GM23338 (cell line): ENCODE measurements around the gene ZPBP2.

Experiments
- CREB1 ChIP-seq: fragments of 250-450 bp; sonication (Bioruptor Pico); IDR thresholded peaks from 2 replicates; pipeline ENCODE4 v1.5.0; 2020; ENCODE audit warnings: low read depth, mild to moderate bottlenecking, moderate library complexity
- EZH2 ChIP-seq: fragments of 200-600 bp; sonication (generic); IDR thresholded peaks from one replicate; pipeline ENCODE4 v1.8.0; 2017; ENCODE audit warnings: antibody characterized with exemption, mild to moderate bottlenecking, low read depth; ENCODE audit not compliant: unreplicated experiment
- EZH2phosphoT487 ChIP-seq: fragments of 200-600 bp; sonication (generic); IDR thresholded peaks from one replicate; pipeline ENCODE4 v1.8.1; 2018; ENCODE audit warnings: antibody characterized with exemption; ENCODE audit not compliant: unreplicated experiment
- JUNB ChIP-seq: IDR thresholded peaks from one replicate; pipeline ENCODE4 v1.6.1; 2016; ENCODE audit warnings: antibody characterized with exemption; ENCODE audit not compliant: unreplicated experiment
- NANOG ChIP-seq: IDR thresholded peaks from 2 replicates; pipeline ENCODE4 v1.6.1; 2016; ENCODE audit warnings: antibody characterized with exemption, borderline replicate concordance
- POLR2AphosphoS5 ChIP-seq: IDR thresholded peaks from 2 replicates; pipeline ENCODE4 v1.6.1; 2016; ENCODE audit warnings: antibody characterized with exemption, low read depth
- STAT1 ChIP-seq: IDR thresholded peaks from one replicate; pipeline ENCODE4 v1.6.1; 2016; ENCODE audit warnings: antibody characterized with exemption; ENCODE audit not compliant: unreplicated experiment
- ZNF331 ChIP-seq: fragments of 250-450 bp; sonication (Bioruptor Pico); IDR thresholded peaks from 2 replicates; pipeline ENCODE4 v1.5.0; 2020; ENCODE audit warnings: low read depth, mild to moderate bottlenecking, moderate library complexity
- TF ChIP-seq, protein P1 (sequence below), 2 experiments: fragments of 200-600 bp in 1 of 2; sonication (generic) in 1 of 2; conservative IDR thresholded peaks; 2 replicates each; pipeline versions ENCODE4 v1.5.1 to v1.6.1; 2016 to 2017; ENCODE audit warnings: antibody characterized with exemption in 2 of 2, low read depth in 2 of 2, mild to moderate bottlenecking in 2 of 2, moderate library complexity in 1 of 2
- TF ChIP-seq, protein P2 (sequence below): IDR thresholded peaks from one replicate; pipeline ENCODE4 v1.6.1; 2018; ENCODE audit warnings: antibody characterized with exemption; ENCODE audit not compliant: unreplicated experiment
- TF ChIP-seq, protein P3 (sequence below): IDR thresholded peaks from 2 replicates; pipeline ENCODE4 v1.6.1; 2016; ENCODE audit warnings: antibody characterized with exemption

DNA sequence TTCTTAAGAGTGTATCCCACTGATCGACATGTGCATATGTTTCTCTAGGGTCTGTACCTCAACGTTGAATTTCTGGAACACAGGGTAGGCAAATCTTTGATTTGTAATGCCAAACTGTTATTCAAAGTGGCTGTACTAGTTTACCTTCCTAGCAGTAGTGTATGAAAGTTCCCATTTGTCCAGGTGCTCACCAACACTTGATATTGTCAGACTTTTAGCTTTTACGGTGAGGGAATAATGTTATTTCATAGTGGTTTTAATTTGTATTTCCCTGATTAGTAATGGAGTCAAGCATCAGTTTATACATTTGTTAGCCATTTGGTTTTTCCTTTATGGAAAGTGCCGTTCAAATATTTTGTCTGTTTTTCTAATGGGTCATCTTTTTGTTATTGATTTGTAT is 30.1 kb downstream of the ZPBP2 start:
- TF ChIP-seq, protein P1, sequence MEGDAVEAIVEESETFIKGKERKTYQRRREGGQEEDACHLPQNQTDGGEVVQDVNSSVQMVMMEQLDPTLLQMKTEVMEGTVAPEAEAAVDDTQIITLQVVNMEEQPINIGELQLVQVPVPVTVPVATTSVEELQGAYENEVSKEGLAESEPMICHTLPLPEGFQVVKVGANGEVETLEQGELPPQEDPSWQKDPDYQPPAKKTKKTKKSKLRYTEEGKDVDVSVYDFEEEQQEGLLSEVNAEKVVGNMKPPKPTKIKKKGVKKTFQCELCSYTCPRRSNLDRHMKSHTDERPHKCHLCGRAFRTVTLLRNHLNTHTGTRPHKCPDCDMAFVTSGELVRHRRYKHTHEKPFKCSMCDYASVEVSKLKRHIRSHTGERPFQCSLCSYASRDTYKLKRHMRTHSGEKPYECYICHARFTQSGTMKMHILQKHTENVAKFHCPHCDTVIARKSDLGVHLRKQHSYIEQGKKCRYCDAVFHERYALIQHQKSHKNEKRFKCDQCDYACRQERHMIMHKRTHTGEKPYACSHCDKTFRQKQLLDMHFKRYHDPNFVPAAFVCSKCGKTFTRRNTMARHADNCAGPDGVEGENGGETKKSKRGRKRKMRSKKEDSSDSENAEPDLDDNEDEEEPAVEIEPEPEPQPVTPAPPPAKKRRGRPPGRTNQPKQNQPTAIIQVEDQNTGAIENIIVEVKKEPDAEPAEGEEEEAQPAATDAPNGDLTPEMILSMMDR (conservative IDR thresholded peaks at IDR 0.05; ENCODE audit: low read depth in 2 of 2), result no peak
- TF ChIP-seq EZH2 (no peak), POLR2AphosphoS5 (no peak), EZH2phosphoT487 (no peak), CREB1 (CRISPR knock-in tag) (no peak), JUNB (no peak), ZNF331 (no peak), STAT1 (no peak), NANOG (no peak)
- TF ChIP-seq, protein P2, sequence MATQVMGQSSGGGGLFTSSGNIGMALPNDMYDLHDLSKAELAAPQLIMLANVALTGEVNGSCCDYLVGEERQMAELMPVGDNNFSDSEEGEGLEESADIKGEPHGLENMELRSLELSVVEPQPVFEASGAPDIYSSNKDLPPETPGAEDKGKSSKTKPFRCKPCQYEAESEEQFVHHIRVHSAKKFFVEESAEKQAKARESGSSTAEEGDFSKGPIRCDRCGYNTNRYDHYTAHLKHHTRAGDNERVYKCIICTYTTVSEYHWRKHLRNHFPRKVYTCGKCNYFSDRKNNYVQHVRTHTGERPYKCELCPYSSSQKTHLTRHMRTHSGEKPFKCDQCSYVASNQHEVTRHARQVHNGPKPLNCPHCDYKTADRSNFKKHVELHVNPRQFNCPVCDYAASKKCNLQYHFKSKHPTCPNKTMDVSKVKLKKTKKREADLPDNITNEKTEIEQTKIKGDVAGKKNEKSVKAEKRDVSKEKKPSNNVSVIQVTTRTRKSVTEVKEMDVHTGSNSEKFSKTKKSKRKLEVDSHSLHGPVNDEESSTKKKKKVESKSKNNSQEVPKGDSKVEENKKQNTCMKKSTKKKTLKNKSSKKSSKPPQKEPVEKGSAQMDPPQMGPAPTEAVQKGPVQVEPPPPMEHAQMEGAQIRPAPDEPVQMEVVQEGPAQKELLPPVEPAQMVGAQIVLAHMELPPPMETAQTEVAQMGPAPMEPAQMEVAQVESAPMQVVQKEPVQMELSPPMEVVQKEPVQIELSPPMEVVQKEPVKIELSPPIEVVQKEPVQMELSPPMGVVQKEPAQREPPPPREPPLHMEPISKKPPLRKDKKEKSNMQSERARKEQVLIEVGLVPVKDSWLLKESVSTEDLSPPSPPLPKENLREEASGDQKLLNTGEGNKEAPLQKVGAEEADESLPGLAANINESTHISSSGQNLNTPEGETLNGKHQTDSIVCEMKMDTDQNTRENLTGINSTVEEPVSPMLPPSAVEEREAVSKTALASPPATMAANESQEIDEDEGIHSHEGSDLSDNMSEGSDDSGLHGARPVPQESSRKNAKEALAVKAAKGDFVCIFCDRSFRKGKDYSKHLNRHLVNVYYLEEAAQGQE, result no peak
- TF ChIP-seq, protein P3, sequence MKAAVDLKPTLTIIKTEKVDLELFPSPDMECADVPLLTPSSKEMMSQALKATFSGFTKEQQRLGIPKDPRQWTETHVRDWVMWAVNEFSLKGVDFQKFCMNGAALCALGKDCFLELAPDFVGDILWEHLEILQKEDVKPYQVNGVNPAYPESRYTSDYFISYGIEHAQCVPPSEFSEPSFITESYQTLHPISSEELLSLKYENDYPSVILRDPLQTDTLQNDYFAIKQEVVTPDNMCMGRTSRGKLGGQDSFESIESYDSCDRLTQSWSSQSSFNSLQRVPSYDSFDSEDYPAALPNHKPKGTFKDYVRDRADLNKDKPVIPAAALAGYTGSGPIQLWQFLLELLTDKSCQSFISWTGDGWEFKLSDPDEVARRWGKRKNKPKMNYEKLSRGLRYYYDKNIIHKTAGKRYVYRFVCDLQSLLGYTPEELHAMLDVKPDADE, result no peak
